ENCODE data around the gene ABI3. TPM values are rescaled to one million over a fixed set of nuclear protein-coding genes. Genes with fewer than 3 reads are reported as not detected.
"Not testable (repeated sequence)": the region's sequence is repeated elsewhere in the genome, so short reads cannot be mapped to it uniquely, and the experiment has no call there.

The ABI3 gene
- total RNA-seq, 1 experiment from 2014 or later = 0.14 TPM

- DNase-seq (ENCODE audit: low spot score) = no peak
- in situ Hi-C loops (cut with HindIII; ENCODE audit: low sequenced_read_pairs) = no loop called here
These were observed 32.3 kb downstream of the ABI3 start for GRCh38 chr17:49242813-49243212.

DNA sequence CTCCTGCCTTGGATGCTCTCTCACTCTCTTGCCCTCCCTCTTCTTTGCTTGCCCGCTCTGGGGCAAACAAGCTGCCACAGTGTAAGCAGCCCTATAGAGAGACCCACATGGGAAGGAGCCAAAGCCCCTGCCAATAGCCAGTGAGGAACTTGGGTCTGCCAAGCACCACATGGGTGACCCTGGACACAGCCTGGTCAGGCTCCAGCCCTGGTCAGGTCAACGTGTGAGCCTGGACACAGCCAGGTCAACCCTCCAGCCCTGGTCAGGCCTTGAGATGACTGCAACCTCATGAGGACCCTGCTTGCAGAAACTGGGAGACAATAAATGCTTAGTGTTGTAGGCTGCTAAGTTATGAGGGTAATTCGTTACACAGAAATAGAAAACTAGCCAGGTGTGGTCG, 34.3 kb downstream of the ABI3 start:
- DNase-seq (ENCODE audit: low spot score) = no peak

GRCh38 chr17:49247944-49248343, 37.4 kb downstream of the ABI3 start:
- DNase-seq (ENCODE audit: low spot score) = no peak

More for the DNA sequence above, 34.3 kb downstream of the ABI3 start:
- in situ Hi-C loops (cut with HindIII; ENCODE audit: low sequenced_read_pairs) = no loop called here

DNA sequence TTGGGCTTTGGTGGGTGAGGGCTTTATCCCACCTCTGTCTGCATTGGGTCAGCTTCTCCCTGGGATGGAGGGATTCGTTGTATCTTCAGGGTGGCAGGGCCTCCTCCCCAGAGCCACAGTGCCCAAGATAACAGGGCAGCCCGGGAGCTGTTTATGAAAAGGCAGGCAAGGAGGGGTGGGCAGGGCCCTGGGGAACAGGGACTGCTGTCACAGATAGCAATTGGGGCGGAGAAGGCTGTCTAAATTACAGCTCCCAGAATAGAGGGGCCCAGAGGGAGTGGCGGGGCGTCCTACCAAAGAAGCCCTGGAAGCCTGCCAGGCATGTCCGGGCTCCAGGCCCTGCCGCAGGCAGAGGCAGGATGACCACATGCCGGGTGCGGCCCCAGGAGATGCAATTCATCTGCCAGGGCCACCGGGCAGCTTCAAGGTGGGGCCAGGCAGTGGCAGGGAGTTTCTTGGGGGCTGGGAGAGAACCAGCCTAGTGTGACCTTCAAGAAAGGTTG, 38.8 kb downstream of the ABI3 start:
- in situ Hi-C loops (cut with HindIII; ENCODE audit: low sequenced_read_pairs) = no loop called here
- DNase-seq (ENCODE audit: low spot score) = no peak

More at GRCh38 chr17:49247944-49248343, 37.4 kb downstream of the ABI3 start:
- in situ Hi-C loops (cut with HindIII; ENCODE audit: low sequenced_read_pairs) = no loop called here

GRCh38 chr17:49249890-49250522, 39.5 kb downstream of the ABI3 start:
- in situ Hi-C loops (cut with HindIII; ENCODE audit: low sequenced_read_pairs) = no loop called here
- no peak for DNase-seq (ENCODE audit: low spot score)

DNA sequence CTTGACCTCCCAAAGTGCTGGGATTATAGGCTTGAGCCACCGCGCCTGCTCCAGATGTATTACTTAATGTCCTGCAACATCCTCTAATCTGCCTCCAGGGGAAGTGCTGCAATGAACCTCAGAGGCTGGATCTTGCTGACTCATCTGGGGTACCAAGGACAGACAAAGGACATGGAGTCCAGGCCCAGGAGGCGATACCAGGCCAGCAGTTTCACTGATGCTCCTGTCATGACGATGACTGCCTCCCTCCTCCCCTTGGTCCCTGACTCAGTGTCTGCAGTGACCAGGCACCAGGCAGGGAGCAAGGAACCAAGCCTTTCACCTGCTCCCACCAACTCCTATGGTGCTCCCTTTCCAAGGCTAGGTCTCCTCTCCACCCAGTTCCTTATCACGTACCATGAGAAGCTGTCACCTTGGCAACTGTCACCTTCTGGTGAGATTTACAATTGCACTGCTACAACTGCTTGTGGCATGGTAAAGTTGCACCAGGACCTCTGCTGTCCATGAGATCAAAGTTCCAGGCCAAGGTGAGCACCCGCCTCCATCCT, 41.7 kb downstream of the ABI3 start:
- in situ Hi-C loops (cut with HindIII; ENCODE audit: low sequenced_read_pairs) = no loop called here
- DNase-seq (ENCODE audit: low spot score) = no peak

DNA sequence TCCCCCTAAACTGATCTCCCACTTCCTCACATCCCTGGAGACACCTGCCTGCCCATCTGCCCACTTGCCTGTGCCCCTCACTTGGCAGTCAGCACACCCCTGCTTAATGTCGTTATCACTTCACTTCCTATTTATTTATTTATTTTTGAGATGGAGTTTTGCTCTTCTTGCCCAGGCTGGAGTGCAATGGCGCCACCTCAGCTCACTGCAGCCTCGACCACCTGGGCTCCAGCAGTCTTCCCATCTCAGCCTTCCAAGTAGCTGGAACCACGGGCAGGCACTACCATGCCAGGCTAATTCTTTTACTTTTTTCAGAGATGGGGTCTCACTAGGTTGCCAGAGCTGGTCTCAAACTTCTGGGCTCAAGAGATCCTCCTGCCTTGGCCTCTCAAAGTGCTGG, 43.6 kb downstream of the ABI3 start:
- in situ Hi-C loops (cut with HindIII; ENCODE audit: low sequenced_read_pairs) = no loop called here
- no peak for DNase-seq (ENCODE audit: low spot score)

DNA sequence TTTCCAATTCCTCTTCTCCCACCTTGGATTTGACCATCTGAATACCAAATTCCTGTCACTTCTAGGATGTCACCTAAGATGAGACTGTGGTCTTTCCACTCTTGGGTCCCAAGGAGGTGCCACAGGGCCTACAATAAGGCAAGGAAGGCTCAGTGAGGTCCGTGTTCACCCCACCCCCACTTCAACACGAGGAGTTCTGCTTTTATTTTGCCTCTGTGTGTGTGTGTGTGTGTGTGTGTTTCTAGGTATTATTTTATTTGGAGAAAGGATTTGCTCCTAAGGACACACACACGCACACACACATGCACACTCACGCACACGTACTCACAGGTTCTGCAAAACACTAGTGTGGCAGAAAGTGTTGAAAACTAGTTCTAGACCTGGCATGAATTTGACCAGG, 44.6 kb downstream of the ABI3 start:
- no peak for DNase-seq (ENCODE audit: low spot score)
- in situ Hi-C loops (cut with HindIII; ENCODE audit: low sequenced_read_pairs) = no loop called here

- in situ Hi-C loops (cut with HindIII; ENCODE audit: low sequenced_read_pairs) = no loop called here
These were observed 47.9 kb downstream of the ABI3 start for GRCh38 chr17:49258394-49258793.

DNA sequence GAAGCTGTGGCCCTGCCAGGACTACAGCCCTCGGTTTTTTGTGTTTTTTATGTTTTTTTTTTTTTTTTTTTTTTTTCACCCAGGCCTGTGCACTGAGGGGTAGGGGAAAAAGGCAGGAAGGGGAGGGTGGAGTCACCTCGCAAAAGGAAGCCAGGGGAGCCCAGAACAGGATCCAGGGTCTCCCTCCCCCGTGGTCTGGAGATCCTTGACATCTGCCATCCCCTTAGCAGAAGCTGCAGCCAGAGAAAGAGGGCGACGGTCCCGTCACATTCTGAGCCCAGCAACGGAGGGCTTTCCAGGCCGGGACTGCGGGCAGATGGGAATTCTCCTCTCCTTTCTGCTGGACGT, 49.1 kb downstream of the ABI3 start:
- no peak for DNase-seq (ENCODE audit: low spot score)
- in situ Hi-C loops (cut with HindIII; ENCODE audit: low sequenced_read_pairs) = no loop called here

More at GRCh38 chr17:49258394-49258793, 47.9 kb downstream of the ABI3 start:
- DNase-seq (ENCODE audit: low spot score) = no peak

- no peak for DNase-seq (ENCODE audit: low spot score)
- in situ Hi-C loops (cut with HindIII; ENCODE audit: low sequenced_read_pairs) = no loop called here
These were observed 49.7 kb downstream of the ABI3 start for GRCh38 chr17:49260011-49260816.

- in situ Hi-C loops (cut with HindIII; ENCODE audit: low sequenced_read_pairs) = no loop called here
- DNase-seq (ENCODE audit: low spot score) = no peak
These were observed 50.3 kb downstream of the ABI3 start for GRCh38 chr17:49260817-49261291.

DNA sequence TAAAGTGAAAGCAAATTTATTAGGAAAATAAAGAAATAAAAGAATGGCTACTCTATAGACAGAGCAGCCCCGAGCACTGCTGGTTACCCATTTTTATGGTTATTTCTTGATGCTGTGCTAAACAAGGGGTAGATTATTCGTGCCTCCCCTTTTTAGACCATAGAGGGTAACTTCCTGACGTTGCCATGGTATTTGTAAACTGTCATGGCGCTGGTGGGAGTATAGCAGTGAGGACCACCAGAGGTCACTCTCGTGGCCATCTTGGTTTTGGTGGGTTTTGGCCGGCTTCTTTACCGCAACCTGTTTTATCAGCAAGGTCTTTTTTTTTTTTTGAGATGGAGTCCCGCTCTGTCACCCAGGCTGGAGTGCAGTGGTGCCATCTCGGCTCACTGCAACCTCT, 51.0 kb downstream of the ABI3 start:
- in situ Hi-C loops (cut with HindIII; ENCODE audit: low sequenced_read_pairs); DNase-seq (ENCODE audit: low spot score): not testable (repeated sequence)

- in situ Hi-C loops (cut with HindIII; ENCODE audit: low sequenced_read_pairs) = no loop called here
These were observed 55.7 kb downstream of the ABI3 start for GRCh38 chr17:49266233-49266632.

DNA sequence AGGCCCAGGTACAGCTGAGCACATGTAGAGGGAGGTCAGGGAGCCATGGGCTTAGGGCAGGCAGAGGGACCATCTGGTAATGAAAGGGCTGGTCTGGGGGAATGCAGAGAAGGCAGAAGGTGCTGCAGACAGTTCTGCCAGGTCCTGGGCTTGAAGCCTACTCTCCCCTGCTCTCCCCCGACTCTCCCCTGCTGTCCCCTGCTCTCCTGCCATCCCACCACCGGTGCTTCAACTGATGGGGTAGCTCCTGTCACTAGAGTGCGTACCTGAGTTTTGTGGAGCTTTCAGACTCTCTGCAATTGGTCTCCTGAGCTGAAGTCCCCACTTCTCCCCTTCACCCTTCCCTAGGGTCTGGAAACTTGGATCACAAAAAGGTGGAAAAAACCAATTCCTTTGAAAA, 57.4 kb downstream of the ABI3 start:
- in situ Hi-C loops (cut with HindIII; ENCODE audit: low sequenced_read_pairs) = no loop called here
- no peak for DNase-seq (ENCODE audit: low spot score)

More at GRCh38 chr17:49266233-49266632, 55.7 kb downstream of the ABI3 start:
- no peak for DNase-seq (ENCODE audit: low spot score)

GRCh38 chr17:49269356-49269755, 58.8 kb downstream of the ABI3 start:
- DNase-seq (ENCODE audit: low spot score) = no peak
- in situ Hi-C loops (cut with HindIII; ENCODE audit: low sequenced_read_pairs) = no loop called here

All from G401 (cell line).